ENCODE results near the gene RNF4.

- no peak for TF ChIP-seq CTCF (IDR thresholded peaks at IDR 0.05)
- TF ChIP-seq ZFX (IDR thresholded peaks at IDR 0.05; ENCODE audit: borderline replicate concordance), result no peak
Observed at GRCh38 chr4:2445571-2445970, 23.3 kb upstream of the RNF4 start.
